OCI-LY3 (cell line): ENCODE data around the gene NCKAP1.
"Not testable (repeated sequence)": the region's sequence is repeated elsewhere in the genome, so short reads cannot be mapped to it uniquely, and the experiment has no call there.

Source experiments
- H2AFZ ChIP-seq: fragments of 200-600, 300-600 bp; shearing (Covaris generic); 2 replicates; pipeline ENCODE4 v1.6.0; 2014; ENCODE audit warnings: antibody characterized with exemption, low read depth, low read length
- H3K27ac ChIP-seq: fragments of 200-600, 300-600 bp; sonication (generic); 2 replicates; pipeline ENCODE4 v1.5.1; 2014; ENCODE audit warnings: mild to moderate bottlenecking, low read length, moderate library complexity, mixed read lengths
- H3K27me3 ChIP-seq: fragments of 200-600, 300-600 bp; sonication (generic); 2 replicates; pipeline ENCODE4 v1.6.1; 2014; ENCODE audit warnings: low read depth, low read length, mixed read lengths
- H3K36me3 ChIP-seq: fragments of 200-600, 300-600 bp; sonication (generic); replicated peaks from 2 replicates; pipeline ENCODE3; 2014; ENCODE audit warnings: low read depth, low read length, mixed read lengths
- H3K4me1 ChIP-seq: fragments of 300-600, 200-600 bp; sonication (generic); 2 replicates; pipeline ENCODE4 v1.6.1; 2014; ENCODE audit warnings: low read length, mixed read lengths
- H3K4me2 ChIP-seq: fragments of 200-600, 300-600 bp; sonication (generic); 2 replicates; pipeline ENCODE4 v1.6.1; 2014; ENCODE audit warnings: low read length, mixed read lengths
- H3K4me3 ChIP-seq: fragments of 300-600, 200-600 bp; sonication (generic); 2 replicates; pipeline ENCODE4 v1.5.1; 2014; ENCODE audit warnings: antibody characterized with exemption, mild to moderate bottlenecking, low read length, moderate library complexity
- H3K79me2 ChIP-seq: fragments of 300-600, 200-600 bp; shearing (Covaris generic); 2 replicates; pipeline ENCODE4 v1.6.1; 2014; ENCODE audit warnings: mild to moderate bottlenecking, low read length, mixed read lengths
- H3K9ac ChIP-seq: fragments of 300-600, 200-600 bp; shearing (Covaris generic); 2 replicates; pipeline ENCODE4 v1.6.0; 2014; ENCODE audit warnings: mild to moderate bottlenecking, low read length, moderate library complexity
- H3K9me3 ChIP-seq: fragments of 200-600, 300-600 bp; shearing (Covaris generic); 2 replicates; pipeline ENCODE4 v1.6.1; 2014; ENCODE audit warnings: low read length, mixed read lengths; ENCODE audit not compliant: insufficient read depth
- H4K20me1 ChIP-seq: fragments of 200-600, 300-600 bp; sonication (generic); 2 replicates; pipeline ENCODE4 v1.6.1; 2016; ENCODE audit warnings: low read length, mixed read lengths; ENCODE audit not compliant: insufficient read depth
- EZH2phosphoT487 ChIP-seq: fragments of 200-600 bp; shearing (Covaris generic); IDR thresholded peaks from 2 replicates; pipeline ENCODE4 v1.6.1; 2018; ENCODE audit warnings: antibody characterized with exemption, mixed run types, low read depth
- TF ChIP-seq, protein P1 (sequence below): fragments of 200-600, 300-600 bp; sonication (generic); IDR thresholded peaks from 2 replicates; pipeline ENCODE4 v1.5.1; 2014; ENCODE audit warnings: antibody characterized with exemption, low read length, low read depth

NCKAP1 gene

DNA sequence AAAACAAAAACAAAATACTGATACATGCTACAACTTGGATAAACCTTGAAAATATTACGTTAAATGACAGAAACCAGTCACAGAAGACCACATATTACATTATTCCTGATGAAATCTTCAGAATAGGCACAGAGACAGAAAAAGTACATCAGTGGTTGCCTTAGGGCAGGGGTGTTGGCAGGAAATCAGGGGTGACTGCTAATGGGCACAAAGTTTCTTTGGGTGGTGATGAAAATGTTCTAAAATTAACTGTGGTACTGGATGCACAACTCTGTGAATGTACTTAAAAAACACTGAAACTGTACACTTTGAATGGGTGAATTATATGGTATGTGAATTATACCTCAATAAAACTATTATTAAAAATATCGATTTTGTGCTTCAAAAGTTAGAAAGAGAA is 16.6 kb downstream of the NCKAP1 start:
- Histone ChIP-seq H3K79me2 (no peaks in the 10 kb centered on the region), H3K4me1 (no peaks in the 10 kb centered on the region), H3K36me3 (no peaks in the 10 kb centered on the region), H3K9me3 (no peaks in the 10 kb centered on the region), H3K4me2 (no peak overlapping the region), H4K20me1 (no peaks in the 10 kb centered on the region), H3K27me3 (peaks cover 77% of the 10 kb centered on the region), H2AFZ (no peak overlapping the region), H3K4me3 (no peak overlapping the region), H3K27ac (no peak overlapping the region), H3K9ac (no peak overlapping the region)
- TF ChIP-seq, protein P1, sequence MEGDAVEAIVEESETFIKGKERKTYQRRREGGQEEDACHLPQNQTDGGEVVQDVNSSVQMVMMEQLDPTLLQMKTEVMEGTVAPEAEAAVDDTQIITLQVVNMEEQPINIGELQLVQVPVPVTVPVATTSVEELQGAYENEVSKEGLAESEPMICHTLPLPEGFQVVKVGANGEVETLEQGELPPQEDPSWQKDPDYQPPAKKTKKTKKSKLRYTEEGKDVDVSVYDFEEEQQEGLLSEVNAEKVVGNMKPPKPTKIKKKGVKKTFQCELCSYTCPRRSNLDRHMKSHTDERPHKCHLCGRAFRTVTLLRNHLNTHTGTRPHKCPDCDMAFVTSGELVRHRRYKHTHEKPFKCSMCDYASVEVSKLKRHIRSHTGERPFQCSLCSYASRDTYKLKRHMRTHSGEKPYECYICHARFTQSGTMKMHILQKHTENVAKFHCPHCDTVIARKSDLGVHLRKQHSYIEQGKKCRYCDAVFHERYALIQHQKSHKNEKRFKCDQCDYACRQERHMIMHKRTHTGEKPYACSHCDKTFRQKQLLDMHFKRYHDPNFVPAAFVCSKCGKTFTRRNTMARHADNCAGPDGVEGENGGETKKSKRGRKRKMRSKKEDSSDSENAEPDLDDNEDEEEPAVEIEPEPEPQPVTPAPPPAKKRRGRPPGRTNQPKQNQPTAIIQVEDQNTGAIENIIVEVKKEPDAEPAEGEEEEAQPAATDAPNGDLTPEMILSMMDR = no peak
- no peak for TF ChIP-seq EZH2phosphoT487

DNA sequence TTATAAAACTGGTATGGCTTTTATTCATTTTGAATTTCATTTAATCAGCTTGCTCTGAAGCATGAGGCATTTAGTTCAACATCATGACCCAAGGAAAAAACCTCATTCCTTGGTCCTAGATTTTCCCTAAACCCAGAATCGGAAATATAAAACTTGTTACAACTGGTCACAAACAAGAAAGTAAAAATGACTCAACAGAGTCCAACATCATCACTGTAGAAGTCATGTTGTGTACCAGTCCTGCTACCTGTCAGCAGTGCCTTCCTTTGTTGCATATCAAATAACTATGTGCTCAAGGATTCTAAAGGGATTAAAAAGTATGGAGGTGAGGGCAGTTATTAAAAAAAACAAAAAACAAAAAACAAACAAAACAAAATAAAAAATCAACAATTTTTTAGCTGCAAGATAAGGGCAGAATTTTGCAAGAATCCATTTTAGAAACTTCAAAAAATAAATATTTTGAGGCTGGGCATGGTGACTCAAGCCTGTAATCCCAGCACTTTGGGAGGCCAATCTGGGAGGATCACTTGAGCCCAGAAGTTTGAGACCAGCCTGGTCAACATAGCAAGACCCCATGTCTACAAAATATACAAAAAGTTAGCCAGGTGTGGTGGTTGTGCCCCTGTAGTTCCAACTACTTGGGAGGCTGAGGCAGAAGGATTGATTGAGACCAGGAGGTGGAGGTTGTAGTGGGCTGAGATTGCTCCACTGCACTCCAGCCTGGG is 18.4 kb downstream of the NCKAP1 start:
- Histone ChIP-seq H3K79me2 (no peaks in the 10 kb centered on the region), H3K27ac (no peak overlapping the region), H3K9me3 (no peaks in the 10 kb centered on the region), H3K36me3 (no peaks in the 10 kb centered on the region), H2AFZ (no peak overlapping the region), H4K20me1 (no peaks in the 10 kb centered on the region), H3K4me2 (no peak overlapping the region), H3K27me3 (peaks cover 74% of the 10 kb centered on the region), H3K4me3 (no peak overlapping the region), H3K9ac (no peak overlapping the region), H3K4me1 (no peaks in the 10 kb centered on the region)
- TF ChIP-seq, protein P1 = no peak
- TF ChIP-seq EZH2phosphoT487 = no peak

GRCh38 chr2:183017845-183018244 is 20.4 kb downstream of the NCKAP1 start:
- not testable (repeated sequence) for H3K79me2 ChIP-seq, H3K27ac ChIP-seq, H2AFZ ChIP-seq, H3K4me1 ChIP-seq, H3K36me3 ChIP-seq, H3K4me2 ChIP-seq, H3K9ac ChIP-seq, H3K4me3 ChIP-seq, H4K20me1 ChIP-seq, H3K9me3 ChIP-seq
- H3K27me3 ChIP-seq = peaks cover 74% of the 10 kb centered on the region

DNA sequence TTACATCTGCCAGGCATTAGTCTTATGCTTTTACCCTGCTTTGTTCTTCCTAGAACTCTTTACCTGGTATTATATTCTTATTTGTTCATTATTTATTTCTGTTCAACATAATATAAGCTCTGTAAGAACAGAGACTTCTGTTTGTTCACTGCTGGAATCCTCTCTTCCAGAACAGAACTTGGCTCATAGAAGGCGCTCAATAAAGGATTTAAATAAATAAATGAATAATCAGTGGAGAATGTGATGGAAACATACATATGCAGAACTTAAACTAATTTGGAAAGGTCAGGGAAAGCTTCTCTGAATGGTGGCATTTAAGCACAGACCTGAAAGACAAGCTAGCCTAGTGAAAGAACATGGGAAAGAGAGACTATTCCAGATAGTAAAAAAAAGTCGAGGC is 24.3 kb downstream of the NCKAP1 start:
- Histone ChIP-seq H3K4me1 (no peaks in the 10 kb centered on the region), H4K20me1 (no peaks in the 10 kb centered on the region), H3K27ac (no peak overlapping the region), H3K36me3 (no peaks in the 10 kb centered on the region), H3K79me2 (no peaks in the 10 kb centered on the region), H3K9ac (no peak overlapping the region), H3K4me3 (no peak overlapping the region), H3K27me3 (peaks cover 70% of the 10 kb centered on the region), H3K4me2 (no peak overlapping the region), H2AFZ (no peak overlapping the region), H3K9me3 (no peaks in the 10 kb centered on the region)
- no peak for TF ChIP-seq EZH2phosphoT487
- TF ChIP-seq, protein P1 = no peak
